ENCODE data around the gene MAGI2. TPM values are rescaled to one million over a fixed set of nuclear protein-coding genes. Genes with fewer than 3 reads are reported as not detected.
A peak's percentile ranks its signal among the peaks of the same experiment; 100 is the strongest.

The MAGI2 gene
- total and polyA plus RNA-seq, 2 experiments from 2014 or later: 10.4 to 26.4 TPM

GRCh38 chr7:79308192-79308591, 145.3 kb downstream of the MAGI2 start:
- Histone ChIP-seq H3K4me2 (no peak overlapping the region), H3K4me1 (ENCODE audit: insufficient read depth) (no peaks in the 10 kb centered on the region), H3K79me2 (replicated peaks; ENCODE audit: insufficient read depth) (no peaks in the 10 kb centered on the region), H3K4me3 (no peak overlapping the region), H4K20me1 (replicated peaks; ENCODE audit: insufficient read depth) (no peaks in the 10 kb centered on the region), H3K27me3 (ENCODE audit: insufficient read depth) (no peaks in the 10 kb centered on the region), H3K36me3 (ENCODE audit: insufficient read depth) (no peaks in the 10 kb centered on the region), H3K27ac (ENCODE audit: low read depth) (no peak overlapping the region), H3K9me2 (ENCODE audit: insufficient read depth) (no peaks in the 10 kb centered on the region; the same call in 1 of the 2 replicates), H2AFZ (no peak overlapping the region), H3F3A (replicated peaks; ENCODE audit: low read depth) (no peaks in the 10 kb centered on the region)
- Mint-ChIP-seq H3K36me3 (ENCODE audit: low read depth) (no peaks in the 10 kb centered on the region), H3K27ac (no peak overlapping the region), H3K4me3 (no peak overlapping the region), H3K4me1 (no peaks in the 10 kb centered on the region), H3K27me3 (ENCODE audit: insufficient read depth, low read depth, poor library complexity) (no peaks in the 10 kb centered on the region), H3K9me3 (no peaks in the 10 kb centered on the region)
- ATAC-seq (peak; percentile 46; the same call in 2 of the 3 replicates), DNase-seq (ENCODE audit: low spot score) (peak; percentile 29)
- TF ChIP-seq NANOG (IDR thresholded peaks at IDR 0.05; ENCODE audit: borderline replicate concordance) (no peak), EZH2 (IDR thresholded peaks at IDR 0.05; ENCODE audit: low read depth, unreplicated experiment) (no peak), POLR2AphosphoS5 (IDR thresholded peaks at IDR 0.05; ENCODE audit: low read depth) (no peak), JUNB (IDR thresholded peaks at IDR 0.05; ENCODE audit: unreplicated experiment) (no peak), ZNF114 (CRISPR knock-in tag; IDR thresholded peaks at IDR 0.05) (no peak), EZH2phosphoT487 (IDR thresholded peaks at IDR 0.05; ENCODE audit: unreplicated experiment) (no peak), CTCF (conservative IDR thresholded peaks at IDR 0.05; ENCODE audit: low read depth in 2 of 2) (peak; percentile 23 to 27; a peak in 2 of 4 replicates)

- no peaks in the 10 kb centered on the region for H3K79me2 ChIP-seq (replicated peaks; ENCODE audit: insufficient read depth)
- H2AFZ ChIP-seq: no peak overlapping the region
- H4K20me1 ChIP-seq (replicated peaks; ENCODE audit: insufficient read depth): no peaks in the 10 kb centered on the region
- DNase-seq (ENCODE audit: low spot score): no peak
- Mint-ChIP-seq H3K27me3 (ENCODE audit: insufficient read depth, low read depth, poor library complexity) (no peaks in the 10 kb centered on the region), H3K9me3 (no peaks in the 10 kb centered on the region), H3K36me3 (ENCODE audit: low read depth) (no peaks in the 10 kb centered on the region), H3K4me1 (no peaks in the 10 kb centered on the region), H3K27ac (no peak overlapping the region), H3K4me3 (no peak overlapping the region)
- no peaks in the 10 kb centered on the region for H3K4me1 ChIP-seq (ENCODE audit: insufficient read depth)
- no peak overlapping the region for H3K4me3 ChIP-seq
- H3K4me2 ChIP-seq: no peak overlapping the region
- H3K27me3 ChIP-seq (ENCODE audit: insufficient read depth): no peaks in the 10 kb centered on the region
- no peaks in the 10 kb centered on the region for H3K36me3 ChIP-seq (ENCODE audit: insufficient read depth)
- no peak for ATAC-seq
- H3K27ac ChIP-seq (ENCODE audit: low read depth): no peak overlapping the region
- no peaks in the 10 kb centered on the region; the same call in 1 of the 2 replicates for H3K9me2 ChIP-seq (ENCODE audit: insufficient read depth)
- H3F3A ChIP-seq (replicated peaks; ENCODE audit: low read depth): no peaks in the 10 kb centered on the region
- TF ChIP-seq ZNF331 (CRISPR knock-in tag; IDR thresholded peaks at IDR 0.05; ENCODE audit: low read depth) (no peak), ZNF114 (CRISPR knock-in tag; IDR thresholded peaks at IDR 0.05) (no peak), CTCF (conservative IDR thresholded peaks at IDR 0.05; ENCODE audit: low read depth in 2 of 2) (no peak), CREB1 (CRISPR knock-in tag; IDR thresholded peaks at IDR 0.05; ENCODE audit: low read depth) (no peak), POLR2AphosphoS5 (IDR thresholded peaks at IDR 0.05; ENCODE audit: low read depth) (no peak), REST (IDR thresholded peaks at IDR 0.05; ENCODE audit: unreplicated experiment) (no peak), ETS1 (IDR thresholded peaks at IDR 0.05) (no peak), STAT1 (IDR thresholded peaks at IDR 0.05; ENCODE audit: unreplicated experiment) (no peak)
Observed at GRCh38 chr7:79307376-79307775, 146.1 kb downstream of the MAGI2 start.
